Urinary bladder (tissue), 4 donors: ENCODE measurements around the gene TGFB3. TPM values are rescaled to one million over a fixed set of nuclear protein-coding genes. Genes with fewer than 3 reads are reported as not detected.
"Not testable (repeated sequence)": the region's sequence is repeated elsewhere in the genome, so short reads cannot be mapped to it uniquely, and the experiment has no call there.

Experiments used
- DNase-seq: peaks from one replicate; pipeline ENCODE4 v3.0.0-alpha.2; 2015; ENCODE audit errors: extremely low spot score
- H3K27ac ChIP-seq: one replicate; pipeline ENCODE4 v1.5.1; 2013; ENCODE audit warnings: low read depth, mild to moderate bottlenecking, moderate library complexity
- H3K36me3 ChIP-seq: one replicate; pipeline ENCODE4 v1.6.1; 2013; ENCODE audit warnings: mild to moderate bottlenecking, moderate library complexity; ENCODE audit not compliant: insufficient read depth
- H3K4me1 ChIP-seq: one replicate; pipeline ENCODE4 v1.6.1; 2013; ENCODE audit warnings: mild to moderate bottlenecking, moderate library complexity; ENCODE audit not compliant: insufficient read depth
- H3K4me3 ChIP-seq: one replicate; pipeline ENCODE4 v1.5.1; 2013; ENCODE audit warnings: low read depth, low read length
- WGBS: extraction: QIAGEN DNeasy Blood & Tissue Kit; methylation state at CpG from one replicate; pipeline ENCODE4 v1.1.7; 2013; 5-methylcytosine and 5-hydroxymethylcytosine counted together
- polyA plus RNA-seq: library from polyadenylated mRNA; stranded (reverse); fragments of 200-250 nt; gene quantifications from one replicate; pipeline ENCODE4 v1.2.3, GENCODE V29; 2013
- total RNA-seq: library from RNA; depleted of rRNA; stranded (reverse); fragments of >200 nt; gene quantifications from one replicate; pipeline ENCODE4 v1.2.3, GENCODE V29; 2014
- donor health status: healthy with polysubstance abuse.
- donor health status: healthy.

Gene TGFB3
- total RNA-seq (90.7 TPM), polyA plus RNA-seq (58.0 TPM)

GRCh38 chr14:75981426-75982265, at the start of gene TGFB3:
Gene TGFB3 (minus strand): TSS chr14:75981995. CDS start chr14:75980893, 1,102 bp downstream.
- Histone ChIP-seq H3K4me1 (peaks cover 3% of the 10 kb centered on the region), H3K4me3 (peak within 1 kb of the TSS; percentile 71), H3K27ac (peak within 1 kb of the TSS; percentile 94), H3K36me3 (no peaks in the 10 kb centered on the region)
- WGBS = 1% methylated on average over 26 of the region's 26 CpGs
- DNase-seq = peak; percentile 86

- no peaks in the 10 kb centered on the region for H3K36me3 ChIP-seq
- H3K27ac ChIP-seq = no peak overlapping the region
- no peak for DNase-seq
- WGBS = 84% methylated on average over 4 of the region's 4 CpGs
- H3K4me3 ChIP-seq = no peak overlapping the region
- H3K4me1 ChIP-seq = no peaks in the 10 kb centered on the region
Measured at GRCh38 chr14:76024211-76024907, 42.6 kb upstream of the TGFB3 start.

- 52% methylated on average over 1 of the region's 1 CpG for WGBS
- DNase-seq = no peak
- Histone ChIP-seq H3K4me1 (no peaks in the 10 kb centered on the region), H3K36me3 (no peaks in the 10 kb centered on the region), H3K27ac (no peak overlapping the region), H3K4me3 (no peak overlapping the region)
Measured at GRCh38 chr14:76023757-76024156, 42.0 kb upstream of the TGFB3 start.

- no peaks in the 10 kb centered on the region for H3K36me3 ChIP-seq
- 96% methylated on average over 2 of the region's 2 CpGs for WGBS
- no peaks in the 10 kb centered on the region for H3K4me1 ChIP-seq
- H3K27ac ChIP-seq = no peak overlapping the region
- H3K4me3 ChIP-seq = no peak overlapping the region
- no peak for DNase-seq
Measured at GRCh38 chr14:76022991-76023390, 41.2 kb upstream of the TGFB3 start.

GRCh38 chr14:76019676-76020075, 37.9 kb upstream of the TGFB3 start:
- Histone ChIP-seq H3K4me3 (no peak overlapping the region), H3K36me3 (no peaks in the 10 kb centered on the region), H3K4me1 (no peaks in the 10 kb centered on the region), H3K27ac (no peak overlapping the region)
- DNase-seq = no peak
- WGBS = 93% methylated on average over 2 of the region's 2 CpGs

- 62% methylated on average over 1 of the region's 1 CpG for WGBS
- Histone ChIP-seq H3K4me1 (no peaks in the 10 kb centered on the region), H3K36me3 (no peaks in the 10 kb centered on the region), H3K4me3 (no peak overlapping the region), H3K27ac (no peak overlapping the region)
- DNase-seq = no peak
Measured at GRCh38 chr14:76015668-76016067, 33.9 kb upstream of the TGFB3 start.

GRCh38 chr14:76015191-76015590, 33.4 kb upstream of the TGFB3 start:
- 98% methylated on average over 1 of the region's 1 CpG for WGBS
- no peaks in the 10 kb centered on the region for H3K4me1 ChIP-seq
- H3K36me3 ChIP-seq = no peaks in the 10 kb centered on the region
- no peak for DNase-seq
- no peak overlapping the region for H3K4me3 ChIP-seq
- H3K27ac ChIP-seq = no peak overlapping the region

GRCh38 chr14:76012354-76012753, 30.6 kb upstream of the TGFB3 start:
- Histone ChIP-seq H3K27ac (no peak overlapping the region), H3K4me3 (no peak overlapping the region)
- DNase-seq = no peak

GRCh38 chr14:76011930-76012329, 30.1 kb upstream of the TGFB3 start:
- H3K36me3 ChIP-seq = no peaks in the 10 kb centered on the region
- H3K4me3 ChIP-seq = no peak overlapping the region
- no peak for DNase-seq
- no peaks in the 10 kb centered on the region for H3K4me1 ChIP-seq
- no peak overlapping the region for H3K27ac ChIP-seq

More at GRCh38 chr14:76012354-76012753, 30.6 kb upstream of the TGFB3 start:
- no peaks in the 10 kb centered on the region for H3K36me3 ChIP-seq
- WGBS = 34% methylated on average over 9 of the region's 9 CpGs
- H3K4me1 ChIP-seq = no peaks in the 10 kb centered on the region

- H3K4me3 ChIP-seq, H3K4me1 ChIP-seq, H3K27ac ChIP-seq, H3K36me3 ChIP-seq, DNase-seq: not testable (repeated sequence)
- 95% methylated on average over 3 of the region's 3 CpGs for WGBS
Measured at GRCh38 chr14:76009627-76010026, 27.8 kb upstream of the TGFB3 start.

- WGBS = 93% methylated on average over 2 of the region's 2 CpGs
Measured at GRCh38 chr14:76007852-76008251, 26.1 kb upstream of the TGFB3 start.

GRCh38 chr14:76007379-76007778, 25.6 kb upstream of the TGFB3 start:
- no peak overlapping the region for H3K27ac ChIP-seq

More at GRCh38 chr14:76007852-76008251, 26.1 kb upstream of the TGFB3 start:
- Histone ChIP-seq H3K4me3 (no peak overlapping the region), H3K36me3 (peaks cover 2% of the 10 kb centered on the region), H3K4me1 (no peaks in the 10 kb centered on the region), H3K27ac (no peak overlapping the region)
- no peak for DNase-seq

GRCh38 chr14:76006253-76006652, 24.5 kb upstream of the TGFB3 start:
- Histone ChIP-seq H3K4me3 (no peak overlapping the region), H3K36me3 (peaks cover 2% of the 10 kb centered on the region), H3K4me1 (no peaks in the 10 kb centered on the region), H3K27ac (no peak overlapping the region)
- DNase-seq = no peak
- WGBS = 83% methylated on average over 2 of the region's 2 CpGs

More at GRCh38 chr14:76007379-76007778, 25.6 kb upstream of the TGFB3 start:
- DNase-seq = no peak
- no peaks in the 10 kb centered on the region for H3K4me1 ChIP-seq
- H3K36me3 ChIP-seq = peaks cover 2% of the 10 kb centered on the region
- no peak overlapping the region for H3K4me3 ChIP-seq
- 89% methylated on average over 1 of the region's 1 CpG for WGBS

GRCh38 chr14:76002383-76002782, 20.6 kb upstream of the TGFB3 start:
- no peaks in the 10 kb centered on the region for H3K4me1 ChIP-seq
- H3K36me3 ChIP-seq = peaks cover 10% of the 10 kb centered on the region
- no peak for DNase-seq
- no peak overlapping the region for H3K4me3 ChIP-seq
- H3K27ac ChIP-seq = no peak overlapping the region
- 96% methylated on average over 1 of the region's 1 CpG for WGBS
